GM12872 (cell line): Measurements from ENCODE around the gene THUMPD1.

Experiments
- CTCF ChIP-seq: IDR thresholded peaks from 3 replicates; pipeline ENCODE4 v1.5.1; 2011; ENCODE audit warnings: low read depth, mild to moderate bottlenecking, low read length, moderate library complexity; ENCODE audit not compliant: insufficient read depth

The THUMPD1 gene

DNA sequence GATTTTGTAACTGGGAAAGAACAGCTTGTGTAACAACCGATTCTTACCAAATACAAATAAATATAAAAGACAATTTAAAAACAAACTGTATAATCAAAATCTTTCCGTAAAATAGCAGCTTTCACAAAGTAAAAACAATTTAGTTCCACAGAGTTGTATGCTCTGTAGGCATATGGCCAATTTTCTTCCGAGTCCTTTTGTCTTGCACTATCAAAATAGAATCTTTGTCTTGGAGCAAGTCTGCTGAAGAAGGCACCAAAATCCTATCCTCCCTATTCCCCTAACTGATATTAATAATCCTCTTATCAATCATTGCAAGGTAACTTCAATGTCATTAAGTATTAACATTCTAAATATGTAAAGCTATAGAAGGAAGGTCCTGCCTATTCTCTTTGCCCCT, 7.6 kb downstream of the THUMPD1 start:
- TF ChIP-seq CTCF, result no peak

- TF ChIP-seq CTCF, result no peak
Observed at GRCh38 chr16:20729141-20729540, 12.5 kb downstream of the THUMPD1 start.

GRCh38 chr16:20727181-20727580, 14.4 kb downstream of the THUMPD1 start:
- TF ChIP-seq CTCF, result no peak

GRCh38 chr16:20726661-20727060, 15.0 kb downstream of the THUMPD1 start:
- no peak for TF ChIP-seq CTCF

GRCh38 chr16:20720251-20720650, 21.4 kb downstream of the THUMPD1 start:
- TF ChIP-seq CTCF, result no peak

GRCh38 chr16:20711277-20711911, 30.2 kb downstream of the THUMPD1 start:
- TF ChIP-seq CTCF, result no peak

- TF ChIP-seq CTCF, result peak; percentile 45; the same call in 2 of the 3 replicates
Observed at GRCh38 chr16:20708129-20708528, 33.5 kb downstream of the THUMPD1 start.
